ENCODE data around the gene RCAN1.
"Not testable (repeated sequence)": the region's sequence is repeated elsewhere in the genome, so short reads cannot be mapped to it uniquely, and the experiment has no call there.

Gene RCAN1

GRCh38 chr21:34568801-34569200 lies 46.1 kb downstream of the RCAN1 start:
- not testable (repeated sequence) for H3K27me3 ChIP-seq (ENCODE audit: insufficient read depth, low read length); H3K36me3 ChIP-seq (ENCODE audit: insufficient read depth, low read length); H3K79me2 ChIP-seq (ENCODE audit: control insufficient read depth, insufficient read depth, low read length, unreplicated experiment); H3K4me1 ChIP-seq (ENCODE audit: control insufficient read depth, insufficient read depth, low read length, unreplicated experiment); H2AFZ ChIP-seq (ENCODE audit: low read length, unreplicated experiment); H3K27ac ChIP-seq (ENCODE audit: low read depth, low read length); H3K4me3 ChIP-seq (ENCODE audit: low read depth, low read length)

DNA sequence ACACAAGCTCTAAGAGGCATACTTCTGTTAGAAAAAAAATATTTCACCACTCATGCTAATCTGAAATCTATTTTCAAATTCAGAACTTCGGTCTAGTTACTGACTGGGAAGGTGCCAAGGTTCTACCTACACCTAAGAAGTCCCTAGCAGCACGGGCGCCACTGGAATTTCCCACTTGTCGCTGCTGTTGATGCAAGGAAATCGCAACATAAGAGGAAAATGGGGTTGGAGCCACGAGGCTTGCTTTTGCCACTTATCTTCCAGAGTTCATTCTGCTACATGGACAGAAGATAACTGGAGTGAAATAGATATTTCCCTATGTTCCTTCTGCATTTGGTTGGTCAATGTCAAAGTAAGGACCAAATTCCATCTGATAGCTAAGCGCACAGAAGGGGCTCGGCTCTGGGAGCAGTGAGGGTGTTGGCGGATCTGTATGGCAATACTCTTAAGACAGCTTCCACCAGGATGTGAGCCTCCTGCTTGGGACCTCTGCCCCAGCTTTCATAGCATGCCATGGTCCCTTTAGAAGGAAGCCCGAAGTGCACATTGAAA lies 47.2 kb downstream of the RCAN1 start:
- Histone ChIP-seq H3K36me3 (ENCODE audit: insufficient read depth, low read length) (no peaks in the 10 kb centered on the region), H3K4me3 (ENCODE audit: low read depth, low read length) (no peak overlapping the region), H3K4me1 (ENCODE audit: control insufficient read depth, insufficient read depth, low read length, unreplicated experiment) (no peaks in the 10 kb centered on the region), H2AFZ (ENCODE audit: low read length, unreplicated experiment) (no peak overlapping the region), H3K27me3 (ENCODE audit: insufficient read depth, low read length) (no peaks in the 10 kb centered on the region), H3K79me2 (ENCODE audit: control insufficient read depth, insufficient read depth, low read length, unreplicated experiment) (no peaks in the 10 kb centered on the region), H3K27ac (ENCODE audit: low read depth, low read length) (no peak overlapping the region)

DNA sequence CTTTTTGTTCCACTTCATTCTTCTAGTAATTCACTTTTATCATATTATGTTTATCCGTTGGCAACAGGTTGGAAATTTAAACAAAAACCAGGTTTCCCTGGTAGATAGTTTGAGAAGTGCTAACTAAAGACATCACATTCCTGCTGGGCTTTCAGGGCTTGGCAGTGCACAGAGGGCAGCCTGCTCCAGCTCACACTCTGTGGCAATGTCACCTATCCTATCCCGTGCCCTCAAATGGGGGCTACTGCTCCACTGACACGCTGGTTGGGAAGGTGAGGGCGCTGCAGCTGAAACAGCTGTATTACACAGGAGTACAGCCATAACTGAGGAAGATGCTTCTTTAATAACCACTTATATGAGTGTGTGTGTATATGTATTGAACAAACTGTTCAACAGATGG lies 49.7 kb downstream of the RCAN1 start:
- Histone ChIP-seq H3K4me1 (ENCODE audit: control insufficient read depth, insufficient read depth, low read length, unreplicated experiment) (no peaks in the 10 kb centered on the region), H3K27ac (ENCODE audit: low read depth, low read length) (no peak overlapping the region), H2AFZ (ENCODE audit: low read length, unreplicated experiment) (no peak overlapping the region), H3K4me3 (ENCODE audit: low read depth, low read length) (no peak overlapping the region), H3K36me3 (ENCODE audit: insufficient read depth, low read length) (no peaks in the 10 kb centered on the region), H3K27me3 (ENCODE audit: insufficient read depth, low read length) (no peaks in the 10 kb centered on the region), H3K79me2 (ENCODE audit: control insufficient read depth, insufficient read depth, low read length, unreplicated experiment) (no peaks in the 10 kb centered on the region)

DNA sequence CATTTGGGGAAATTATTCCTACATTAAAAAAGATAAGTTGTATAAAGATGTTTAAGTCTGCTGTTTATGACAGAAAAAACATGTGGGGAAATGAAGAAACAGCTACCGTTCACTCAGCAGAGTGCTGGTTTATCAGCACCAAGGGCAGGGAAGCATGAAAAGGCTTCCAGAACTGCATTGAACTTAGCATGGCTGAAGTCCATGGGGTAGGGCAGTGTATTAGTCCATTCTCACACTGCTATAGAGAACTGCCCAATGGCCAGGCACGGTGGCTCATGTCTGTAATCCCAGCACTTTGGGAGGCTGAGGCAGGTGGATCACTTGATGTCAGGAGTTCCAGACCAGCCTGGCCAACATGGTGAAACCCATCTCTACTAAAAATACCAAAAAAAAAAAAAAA lies 51.5 kb downstream of the RCAN1 start:
- not testable (repeated sequence) for H3K27me3 ChIP-seq (ENCODE audit: insufficient read depth, low read length); H3K79me2 ChIP-seq (ENCODE audit: control insufficient read depth, insufficient read depth, low read length, unreplicated experiment)

DNA sequence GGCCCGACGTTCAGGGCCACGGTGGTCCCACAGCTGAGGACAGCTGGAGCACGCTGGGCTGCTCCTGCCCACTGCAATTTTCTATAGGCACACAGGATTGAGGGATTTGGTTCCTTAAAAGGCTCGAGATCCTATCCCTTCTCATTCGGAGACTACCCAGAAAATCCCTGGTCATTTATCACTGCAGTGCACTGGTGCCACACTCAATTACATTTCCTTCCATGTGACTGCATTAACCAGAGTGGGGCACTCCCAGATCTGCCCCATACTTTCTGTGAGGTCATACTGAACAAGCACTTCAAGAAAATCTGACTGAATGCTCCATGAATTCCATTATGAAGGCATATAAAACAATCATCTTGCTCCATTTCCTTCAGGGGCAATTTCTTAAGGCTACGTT lies 53.1 kb downstream of the RCAN1 start:
- Histone ChIP-seq H3K36me3 (ENCODE audit: insufficient read depth, low read length) (no peaks in the 10 kb centered on the region), H2AFZ (ENCODE audit: low read length, unreplicated experiment) (no peak overlapping the region), H3K4me1 (ENCODE audit: control insufficient read depth, insufficient read depth, low read length, unreplicated experiment) (no peaks in the 10 kb centered on the region), H3K27ac (ENCODE audit: low read depth, low read length) (no peak overlapping the region), H3K4me3 (ENCODE audit: low read depth, low read length) (no peak overlapping the region), H3K27me3 (ENCODE audit: insufficient read depth, low read length) (no peaks in the 10 kb centered on the region), H3K79me2 (ENCODE audit: control insufficient read depth, insufficient read depth, low read length, unreplicated experiment) (no peaks in the 10 kb centered on the region)

More for the DNA sequence above, 51.5 kb downstream of the RCAN1 start:
- H3K36me3 ChIP-seq (ENCODE audit: insufficient read depth, low read length); H3K4me3 ChIP-seq (ENCODE audit: low read depth, low read length); H3K4me1 ChIP-seq (ENCODE audit: control insufficient read depth, insufficient read depth, low read length, unreplicated experiment); H2AFZ ChIP-seq (ENCODE audit: low read length, unreplicated experiment); H3K27ac ChIP-seq (ENCODE audit: low read depth, low read length): not testable (repeated sequence)

GRCh38 chr21:34560609-34561008 lies 54.3 kb downstream of the RCAN1 start:
- H3K4me3 ChIP-seq (ENCODE audit: low read depth, low read length): no peak overlapping the region
- H3K27me3 ChIP-seq (ENCODE audit: insufficient read depth, low read length): no peaks in the 10 kb centered on the region
- H3K79me2 ChIP-seq (ENCODE audit: control insufficient read depth, insufficient read depth, low read length, unreplicated experiment): no peaks in the 10 kb centered on the region
- no peak overlapping the region for H3K27ac ChIP-seq (ENCODE audit: low read depth, low read length)
- H3K4me1 ChIP-seq (ENCODE audit: control insufficient read depth, insufficient read depth, low read length, unreplicated experiment): no peaks in the 10 kb centered on the region
- no peaks in the 10 kb centered on the region for H3K36me3 ChIP-seq (ENCODE audit: insufficient read depth, low read length)
- H2AFZ ChIP-seq (ENCODE audit: low read length, unreplicated experiment): no peak overlapping the region

- Histone ChIP-seq H3K4me1 (ENCODE audit: control insufficient read depth, insufficient read depth, low read length, unreplicated experiment) (no peaks in the 10 kb centered on the region), H3K27me3 (ENCODE audit: insufficient read depth, low read length) (no peaks in the 10 kb centered on the region), H3K36me3 (ENCODE audit: insufficient read depth, low read length) (no peaks in the 10 kb centered on the region), H3K4me3 (ENCODE audit: low read depth, low read length) (no peak overlapping the region), H2AFZ (ENCODE audit: low read length, unreplicated experiment) (no peak overlapping the region), H3K27ac (ENCODE audit: low read depth, low read length) (no peak overlapping the region), H3K79me2 (ENCODE audit: control insufficient read depth, insufficient read depth, low read length, unreplicated experiment) (no peaks in the 10 kb centered on the region)
These were observed 54.9 kb downstream of the RCAN1 start for GRCh38 chr21:34560021-34560420.

DNA sequence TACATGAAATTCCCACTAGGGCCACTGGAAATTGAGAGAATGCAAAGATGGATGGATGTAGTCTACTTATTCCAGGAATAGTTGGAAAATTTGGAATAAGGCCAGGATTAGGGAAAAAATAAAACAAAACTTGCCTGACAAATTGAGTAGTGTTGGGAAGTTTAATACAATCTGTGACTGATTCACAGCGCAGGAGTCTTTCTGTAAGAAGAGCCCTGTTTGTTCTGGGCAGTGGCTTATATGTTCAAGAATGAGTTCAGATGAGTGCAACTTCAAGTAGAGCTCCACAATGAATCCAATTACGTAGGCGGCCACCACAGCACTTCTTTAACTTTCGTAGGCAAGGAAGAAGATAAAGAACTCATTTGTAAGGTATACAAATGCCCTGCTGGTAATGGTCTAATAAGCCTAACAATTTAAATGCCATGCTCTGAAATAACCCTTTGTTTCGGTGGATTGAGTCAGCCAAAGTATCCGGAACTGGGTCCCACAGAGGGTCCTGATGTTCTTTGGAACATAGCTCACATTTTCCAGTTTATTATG lies 55.8 kb downstream of the RCAN1 start:
- H3K27ac ChIP-seq (ENCODE audit: low read depth, low read length): no peak overlapping the region
- H2AFZ ChIP-seq (ENCODE audit: low read length, unreplicated experiment): no peak overlapping the region
- no peaks in the 10 kb centered on the region for H3K4me1 ChIP-seq (ENCODE audit: control insufficient read depth, insufficient read depth, low read length, unreplicated experiment)
- H3K79me2 ChIP-seq (ENCODE audit: control insufficient read depth, insufficient read depth, low read length, unreplicated experiment): no peaks in the 10 kb centered on the region
- no peaks in the 10 kb centered on the region for H3K27me3 ChIP-seq (ENCODE audit: insufficient read depth, low read length)
- no peak overlapping the region for H3K4me3 ChIP-seq (ENCODE audit: low read depth, low read length)
- H3K36me3 ChIP-seq (ENCODE audit: insufficient read depth, low read length): no peaks in the 10 kb centered on the region

DNA sequence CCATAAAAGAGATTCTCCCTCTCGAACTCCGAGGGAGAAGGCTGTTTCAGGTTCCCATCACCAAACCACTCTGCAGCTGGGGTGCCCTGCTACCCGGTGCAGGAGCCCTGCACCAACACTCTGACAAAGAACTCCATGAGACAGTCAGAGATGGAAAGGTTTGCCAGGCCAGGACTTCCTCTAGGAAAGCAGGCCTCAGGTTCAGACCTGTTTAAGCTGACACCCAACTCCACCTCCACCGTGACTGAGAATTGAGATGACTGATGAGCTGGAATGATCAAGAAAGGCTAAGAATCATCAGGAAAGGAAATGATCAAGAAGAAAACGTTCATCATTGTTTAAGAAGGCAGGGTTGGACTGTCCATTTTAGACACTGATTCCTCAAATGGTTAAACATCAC lies 56.7 kb downstream of the RCAN1 start:
- Histone ChIP-seq H3K4me1 (ENCODE audit: control insufficient read depth, insufficient read depth, low read length, unreplicated experiment) (peaks cover 6% of the 10 kb centered on the region), H3K36me3 (ENCODE audit: insufficient read depth, low read length) (no peaks in the 10 kb centered on the region), H3K4me3 (ENCODE audit: low read depth, low read length) (no peak overlapping the region), H3K27me3 (ENCODE audit: insufficient read depth, low read length) (no peaks in the 10 kb centered on the region), H3K27ac (ENCODE audit: low read depth, low read length) (no peak overlapping the region), H3K79me2 (ENCODE audit: control insufficient read depth, insufficient read depth, low read length, unreplicated experiment) (no peaks in the 10 kb centered on the region), H2AFZ (ENCODE audit: low read length, unreplicated experiment) (no peak overlapping the region)

DNA sequence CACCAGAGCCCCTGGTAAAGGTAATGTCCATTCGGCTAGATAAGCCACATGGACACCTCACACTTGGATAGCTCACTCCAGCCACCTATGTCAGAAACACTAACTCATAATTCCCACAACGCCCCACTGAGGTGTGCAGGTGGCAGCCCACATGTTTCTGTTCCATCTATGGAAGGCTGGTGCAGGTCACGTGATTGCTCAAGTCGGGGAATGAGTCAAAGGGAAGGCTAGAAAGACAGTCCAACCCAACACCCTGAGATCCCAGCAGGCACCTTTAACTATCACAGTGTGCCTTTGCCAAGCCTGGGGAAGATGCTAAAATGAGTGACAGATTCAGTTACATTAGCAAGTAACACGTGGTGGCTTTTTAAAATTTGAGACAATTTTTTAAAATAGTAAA lies 57.7 kb downstream of the RCAN1 start:
- Histone ChIP-seq H3K27ac (ENCODE audit: low read depth, low read length) (no peak overlapping the region), H3K79me2 (ENCODE audit: control insufficient read depth, insufficient read depth, low read length, unreplicated experiment) (no peaks in the 10 kb centered on the region), H3K4me1 (ENCODE audit: control insufficient read depth, insufficient read depth, low read length, unreplicated experiment) (peaks cover 15% of the 10 kb centered on the region), H3K36me3 (ENCODE audit: insufficient read depth, low read length) (no peaks in the 10 kb centered on the region), H2AFZ (ENCODE audit: low read length, unreplicated experiment) (no peak overlapping the region), H3K27me3 (ENCODE audit: insufficient read depth, low read length) (no peaks in the 10 kb centered on the region), H3K4me3 (ENCODE audit: low read depth, low read length) (no peak overlapping the region)

DNA sequence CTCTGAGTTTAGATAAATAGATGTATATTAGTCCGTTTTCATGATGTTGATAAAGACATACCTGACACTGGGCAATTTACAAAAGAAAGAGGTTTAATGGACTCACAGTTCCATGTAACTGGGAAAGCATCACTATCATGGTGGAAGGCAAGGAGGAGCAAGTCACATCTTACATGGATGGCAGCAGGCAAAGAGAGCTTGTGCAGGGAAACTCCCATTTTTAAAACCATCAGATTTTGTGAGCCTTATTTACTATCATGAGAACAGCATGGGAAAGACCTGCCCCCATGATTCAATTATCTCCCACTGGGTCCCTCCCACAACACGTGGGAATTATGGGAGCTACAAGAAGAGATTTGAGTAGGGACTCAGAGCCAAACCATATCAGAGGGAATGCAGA lies 60.2 kb downstream of the RCAN1 start:
- not testable (repeated sequence) for H3K27ac ChIP-seq (ENCODE audit: low read depth, low read length); H3K36me3 ChIP-seq (ENCODE audit: insufficient read depth, low read length); H3K27me3 ChIP-seq (ENCODE audit: insufficient read depth, low read length); H3K4me3 ChIP-seq (ENCODE audit: low read depth, low read length); H3K79me2 ChIP-seq (ENCODE audit: control insufficient read depth, insufficient read depth, low read length, unreplicated experiment); H2AFZ ChIP-seq (ENCODE audit: low read length, unreplicated experiment)
- H3K4me1 ChIP-seq (ENCODE audit: control insufficient read depth, insufficient read depth, low read length, unreplicated experiment): peaks cover 16% of the 10 kb centered on the region

Data from ACC112 (cell line).